Lung (tissue), 12 donors: ENCODE data around the gene XRCC5. TPM values are rescaled to one million over a fixed set of nuclear protein-coding genes. Genes with fewer than 3 reads are reported as not detected.

Experiments
- ATAC-seq: fragments of 200-7000 bp; cut with Tn5 transposase; one replicate; pipeline ENCODE4 v1.9.1; 2020; ENCODE audit warnings: moderate number of reproducible peaks; ENCODE audit not compliant: insufficient read depth, low FRiP score
- DNase-seq, 3 donors: peaks; one replicate each; pipeline ENCODE4 v3.0.0-alpha.2; 2013 to 2017
- H3K27ac ChIP-seq, 2 donors: one replicate each; pipeline ENCODE4 v1.5.1; 2013; ENCODE audit warnings: mild to moderate bottlenecking in 2 of 2, moderate library complexity in 2 of 2, control low read depth in 1 of 2, inconsistent platforms in 1 of 2, low read depth in 1 of 2, low read length in 1 of 2
- H3K27me3 ChIP-seq, 3 donors: one replicate each; pipeline ENCODE4 v1.5.1; 2013; ENCODE audit warnings: low read length in 2 of 3; ENCODE audit not compliant: control insufficient read depth in 3 of 3, insufficient read depth in 3 of 3
- H3K36me3 ChIP-seq, 4 donors: one replicate each; pipeline ENCODE4 v1.5.1; 2013; ENCODE audit warnings: low read length in 4 of 4, mild to moderate bottlenecking in 1 of 4, moderate library complexity in 1 of 4; ENCODE audit not compliant: control insufficient read depth in 4 of 4, insufficient read depth in 4 of 4
- H3K4me1 ChIP-seq, 5 donors: one replicate each; pipeline ENCODE4 v1.5.1; 2013; ENCODE audit warnings: low read length in 5 of 5, mild to moderate bottlenecking in 2 of 5, moderate library complexity in 1 of 5; ENCODE audit not compliant: control insufficient read depth in 5 of 5, insufficient read depth in 5 of 5
- H3K4me3 ChIP-seq: one replicate; pipeline ENCODE4 v1.5.1; 2013; ENCODE audit warnings: mild to moderate bottlenecking, control low read depth, moderate library complexity
- H3K9ac ChIP-seq, 2 donors: one replicate each; pipeline ENCODE4 v1.5.1; 2013; ENCODE audit warnings: low read length in 2 of 2, control low read depth in 1 of 2; ENCODE audit not compliant: insufficient read depth in 1 of 2
- H3K9me3 ChIP-seq, 4 donors: one replicate each; pipeline ENCODE4 v1.5.1; 2013; ENCODE audit warnings: low read length in 3 of 4, mild to moderate bottlenecking in 1 of 4, moderate library complexity in 1 of 4; ENCODE audit not compliant: control insufficient read depth in 4 of 4, insufficient read depth in 3 of 4
- WGBS, 2 donors: extraction: QIAGEN DNeasy Blood & Tissue Kit; methylation state at CpG; one replicate each; pipeline ENCODE4 v1.1.7; 2013; 5-methylcytosine and 5-hydroxymethylcytosine counted together
- polyA plus RNA-seq, 2 donors: library from polyadenylated mRNA; stranded (reverse); fragments of 200-250 nt; gene quantifications; one replicate each; pipeline ENCODE4 v1.2.1, GENCODE V29; 2013
- total RNA-seq, 2 donors: library from RNA; depleted of rRNA in 1 of 2; stranded (reverse); fragments of >200 nt in 1 of 2; gene quantifications; one replicate each; pipeline ENCODE4 v1.2.1, GENCODE V29; 2014 to 2021
- TF ChIP-seq, protein P1 (sequence below): IDR thresholded peaks from 2 replicates; pipeline ENCODE4 v1.5.1; 2012; ENCODE audit warnings: mild to moderate bottlenecking; ENCODE audit errors: control extremely low read depth, extremely low read depth
- donor health status: control.
- donor health status: control.
- donor health status: Bipolar disorder and iron deficiency.
- donor health status: healthy.
- donor health status: DM: yes; HTN: yes; CAD: no.

Gene XRCC5
- total and polyA plus RNA-seq, 4 donors, result 67.3 to 200 (median 144) TPM

DNA sequence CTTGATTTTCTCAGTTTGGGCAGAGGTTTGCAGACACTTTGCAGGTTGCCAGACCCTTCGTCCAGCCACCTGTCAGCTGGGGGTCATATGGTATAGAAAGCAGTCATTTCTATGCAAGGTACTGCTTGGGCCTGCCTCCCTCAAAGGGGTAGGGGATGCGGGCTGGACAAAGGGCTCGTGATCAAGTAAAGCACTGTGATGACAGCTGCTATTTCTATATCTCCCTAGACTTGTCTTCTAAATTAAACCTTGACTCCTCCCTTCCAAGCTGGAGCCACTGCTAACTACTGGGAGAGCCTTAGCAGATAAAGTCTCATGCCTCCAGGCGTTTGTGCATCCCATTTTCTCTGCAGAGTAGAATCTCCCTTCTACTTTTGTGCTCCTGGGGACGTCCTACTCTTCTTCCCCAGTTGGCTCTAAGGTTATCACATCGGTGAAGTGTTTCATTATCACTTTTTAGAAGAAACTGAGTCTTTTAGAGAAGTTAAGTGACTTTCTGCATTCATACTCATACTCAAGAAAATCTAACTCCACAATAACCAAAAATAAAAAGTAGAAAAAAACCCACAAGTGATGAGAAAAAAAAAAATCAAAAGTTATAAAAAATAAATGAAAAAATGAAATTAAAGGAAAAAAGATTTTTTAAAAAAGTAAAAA is 710 bp upstream of the XRCC5 start:
- 65 to 67% methylated on average over 6 of the region's 6 CpGs for WGBS, 2 donors

DNA sequence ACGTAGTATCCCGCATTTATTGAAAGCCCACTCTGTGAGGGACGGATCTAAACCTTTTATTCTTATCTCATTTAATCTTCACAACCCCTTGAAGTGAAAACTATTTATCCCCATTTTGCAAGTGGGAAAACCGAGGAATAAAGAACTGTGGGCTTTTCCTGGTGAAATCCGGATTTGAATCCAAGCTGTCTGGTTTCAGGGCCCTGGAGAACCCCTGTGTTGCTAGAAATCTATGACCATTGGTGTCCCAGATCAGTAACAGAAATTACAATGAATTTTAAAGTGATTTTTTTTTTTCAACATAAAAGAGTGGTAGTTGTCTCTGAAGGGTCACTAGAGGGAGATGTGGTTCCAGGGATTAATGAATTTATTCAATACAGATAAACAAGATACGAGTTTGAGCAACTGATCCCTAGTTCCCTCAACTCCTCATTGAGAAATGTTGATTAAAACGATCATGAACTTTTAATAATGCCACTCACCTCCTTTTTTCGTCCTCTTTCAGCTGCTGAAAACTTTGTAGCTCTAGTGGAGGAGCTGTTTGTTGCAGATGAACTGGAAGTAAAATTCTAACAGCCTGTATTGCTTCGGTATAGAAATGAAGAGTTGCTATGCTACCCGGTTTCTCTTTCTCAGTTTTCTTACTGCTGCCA is 940 bp downstream of the XRCC5 start:
- Histone ChIP-seq H3K4me3 (no peak overlapping the region), H3K9ac (peak overlapping the region; percentile 92 to 95), H3K9me3 (no peaks in the 10 kb centered on the region), H3K27ac (peak overlapping the region in 1 of 2 donors; percentile 41), H3K36me3 (peaks cover 9 to 41% (median 25%) of the 10 kb centered on the region in 4 donors), H3K27me3 (no peaks in the 10 kb centered on the region), H3K4me1 (peaks cover 0 to 28% (median 8%) of the 10 kb centered on the region in 5 donors)
- WGBS, 2 donors, result 4% methylated on average over 10 of the region's 10 CpGs
- TF ChIP-seq, protein P1, sequence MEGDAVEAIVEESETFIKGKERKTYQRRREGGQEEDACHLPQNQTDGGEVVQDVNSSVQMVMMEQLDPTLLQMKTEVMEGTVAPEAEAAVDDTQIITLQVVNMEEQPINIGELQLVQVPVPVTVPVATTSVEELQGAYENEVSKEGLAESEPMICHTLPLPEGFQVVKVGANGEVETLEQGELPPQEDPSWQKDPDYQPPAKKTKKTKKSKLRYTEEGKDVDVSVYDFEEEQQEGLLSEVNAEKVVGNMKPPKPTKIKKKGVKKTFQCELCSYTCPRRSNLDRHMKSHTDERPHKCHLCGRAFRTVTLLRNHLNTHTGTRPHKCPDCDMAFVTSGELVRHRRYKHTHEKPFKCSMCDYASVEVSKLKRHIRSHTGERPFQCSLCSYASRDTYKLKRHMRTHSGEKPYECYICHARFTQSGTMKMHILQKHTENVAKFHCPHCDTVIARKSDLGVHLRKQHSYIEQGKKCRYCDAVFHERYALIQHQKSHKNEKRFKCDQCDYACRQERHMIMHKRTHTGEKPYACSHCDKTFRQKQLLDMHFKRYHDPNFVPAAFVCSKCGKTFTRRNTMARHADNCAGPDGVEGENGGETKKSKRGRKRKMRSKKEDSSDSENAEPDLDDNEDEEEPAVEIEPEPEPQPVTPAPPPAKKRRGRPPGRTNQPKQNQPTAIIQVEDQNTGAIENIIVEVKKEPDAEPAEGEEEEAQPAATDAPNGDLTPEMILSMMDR, result peak; percentile 20
- ATAC-seq, result no peak
- DNase-seq, result peak in 2 of 3 donors; percentile 73 to 79

More for the DNA sequence above, 710 bp upstream of the XRCC5 start:
- Histone ChIP-seq H3K36me3 (peaks cover 6 to 29% (median 16%) of the 10 kb centered on the region in 4 donors), H3K4me1 (peaks cover 0 to 21% (median 8%) of the 10 kb centered on the region in 5 donors), H3K9ac (peak overlapping the region in 1 of 2 donors; percentile 85), H3K9me3 (no peaks in the 10 kb centered on the region), H3K27me3 (no peaks in the 10 kb centered on the region), H3K4me3 (no peak overlapping the region), H3K27ac (no peak overlapping the region)
- no peak for DNase-seq
- TF ChIP-seq, protein P1, result no peak
- ATAC-seq, result no peak

DNA sequence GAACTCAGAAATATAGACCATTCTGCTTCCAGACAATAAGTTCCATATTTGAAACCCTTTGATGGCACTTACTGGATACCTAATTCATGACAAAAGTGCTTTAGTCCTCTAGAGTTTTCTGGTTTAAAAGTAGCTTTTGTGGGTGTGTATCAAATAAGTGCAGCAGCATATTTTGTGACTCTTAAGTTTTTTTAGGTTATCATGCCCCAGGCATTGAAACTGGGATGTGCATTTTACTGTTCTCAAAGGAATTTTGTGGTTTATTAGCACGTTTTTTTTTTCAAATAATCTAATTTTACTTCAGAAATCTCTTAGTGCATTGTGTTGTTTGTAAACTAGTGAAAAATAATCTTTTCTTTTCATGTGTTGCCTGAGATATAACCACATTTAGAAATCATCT is 1.5 kb downstream of the XRCC5 start:
- Histone ChIP-seq H3K9ac (peak overlapping the region in 1 of 2 donors; percentile 95), H3K36me3 (peaks cover 9 to 41% (median 25%) of the 10 kb centered on the region in 4 donors), H3K9me3 (no peaks in the 10 kb centered on the region), H3K4me3 (no peak overlapping the region), H3K4me1 (peaks cover 0 to 33% (median 11%) of the 10 kb centered on the region in 5 donors), H3K27me3 (no peaks in the 10 kb centered on the region), H3K27ac (no peak overlapping the region)
- DNase-seq (no peak), ATAC-seq (no peak)
- 13 to 23% methylated on average over 1 of the region's 1 CpG for WGBS, 2 donors
- TF ChIP-seq, protein P1, result no peak
